GM18858 (cell line): ENCODE measurements around the gene HRAS.
A peak's percentile ranks its signal among the peaks of the same experiment; 100 is the strongest.

Experiments used
- ATAC-seq: cut with Tn5 transposase; IDR thresholded peaks from one replicate; pipeline ENCODE4 v1.9.1; 2021; ENCODE audit not compliant: unreplicated experiment

Gene HRAS

DNA sequence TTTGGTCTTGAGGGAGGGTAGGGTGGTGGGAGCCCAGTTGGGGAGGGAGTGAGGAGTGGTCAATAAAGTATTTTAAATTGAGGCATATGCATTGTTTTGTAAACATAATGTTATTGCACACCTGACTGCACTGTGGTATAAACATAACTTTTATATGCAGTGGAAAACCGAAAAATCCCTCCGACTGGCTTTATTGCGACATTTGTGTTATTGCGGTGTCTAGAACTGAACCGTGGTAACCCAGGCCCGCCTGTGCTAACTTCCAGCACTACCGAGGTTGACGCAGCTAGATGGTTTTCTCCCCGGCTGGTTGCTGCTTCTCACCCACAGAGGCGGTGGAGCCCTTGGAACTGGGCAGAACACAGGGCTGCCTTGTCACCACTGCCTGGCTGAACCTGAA, 20.8 kb downstream of the HRAS start:
- no peak for ATAC-seq

DNA sequence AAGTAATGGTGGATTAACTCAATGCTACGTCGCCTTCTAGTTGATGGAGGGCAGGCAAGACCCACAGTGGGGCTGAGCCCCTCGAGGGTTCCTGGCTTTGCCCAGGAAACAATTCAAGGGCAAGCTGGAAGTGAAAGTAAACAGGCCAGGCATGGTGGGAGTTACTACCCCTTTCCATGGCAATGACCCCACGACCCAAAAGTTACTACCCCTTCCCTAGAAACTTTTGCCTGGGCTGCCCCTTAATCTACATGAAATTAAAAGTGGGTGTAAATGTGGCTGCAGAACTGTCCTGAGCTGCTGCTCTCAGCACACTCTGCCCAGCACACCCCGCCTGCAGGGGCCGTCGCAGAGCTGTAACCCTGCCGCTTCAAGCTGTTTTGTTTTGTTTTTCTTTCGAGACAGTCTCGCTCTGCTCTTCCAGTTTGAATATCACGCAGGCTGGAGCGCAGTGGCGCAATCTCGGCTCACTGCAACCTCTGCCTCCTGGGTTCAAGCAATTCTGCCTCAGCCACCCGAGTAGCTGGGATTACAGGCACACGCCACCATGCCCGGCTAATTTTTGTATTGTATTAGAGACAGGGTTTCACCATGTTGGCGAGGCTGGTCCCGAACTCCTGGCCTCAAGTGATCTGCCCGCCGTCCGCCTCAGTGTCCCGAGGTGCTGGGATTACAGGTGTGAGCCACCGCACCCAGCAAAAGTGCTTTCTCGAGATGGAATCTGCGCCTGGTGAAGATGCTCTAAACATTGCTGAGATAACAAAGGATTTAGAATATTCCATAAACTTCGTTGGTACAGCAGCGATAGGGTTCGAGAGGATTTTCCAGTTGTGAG, 22.4 kb downstream of the HRAS start:
- ATAC-seq: no peak

DNA sequence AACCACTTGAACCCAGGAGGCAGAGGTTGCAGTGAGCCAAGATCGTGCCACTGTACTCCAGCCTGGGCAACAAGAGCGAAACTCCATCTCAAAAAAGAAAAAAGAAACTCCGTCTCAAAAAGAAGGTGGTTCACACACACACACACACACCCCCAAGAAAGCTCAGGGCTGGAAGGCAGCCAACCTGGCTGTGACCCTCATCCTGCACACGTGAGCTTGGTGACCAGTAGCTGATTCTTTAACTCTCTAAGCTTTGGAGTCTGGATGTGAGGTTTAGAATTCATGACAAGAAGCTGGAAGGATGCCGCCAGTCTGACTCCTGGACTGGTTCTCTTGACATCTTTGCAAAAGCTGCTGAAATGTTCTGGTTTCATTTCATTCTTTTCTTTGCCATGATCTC, 26.4 kb downstream of the HRAS start:
- ATAC-seq: no peak

DNA sequence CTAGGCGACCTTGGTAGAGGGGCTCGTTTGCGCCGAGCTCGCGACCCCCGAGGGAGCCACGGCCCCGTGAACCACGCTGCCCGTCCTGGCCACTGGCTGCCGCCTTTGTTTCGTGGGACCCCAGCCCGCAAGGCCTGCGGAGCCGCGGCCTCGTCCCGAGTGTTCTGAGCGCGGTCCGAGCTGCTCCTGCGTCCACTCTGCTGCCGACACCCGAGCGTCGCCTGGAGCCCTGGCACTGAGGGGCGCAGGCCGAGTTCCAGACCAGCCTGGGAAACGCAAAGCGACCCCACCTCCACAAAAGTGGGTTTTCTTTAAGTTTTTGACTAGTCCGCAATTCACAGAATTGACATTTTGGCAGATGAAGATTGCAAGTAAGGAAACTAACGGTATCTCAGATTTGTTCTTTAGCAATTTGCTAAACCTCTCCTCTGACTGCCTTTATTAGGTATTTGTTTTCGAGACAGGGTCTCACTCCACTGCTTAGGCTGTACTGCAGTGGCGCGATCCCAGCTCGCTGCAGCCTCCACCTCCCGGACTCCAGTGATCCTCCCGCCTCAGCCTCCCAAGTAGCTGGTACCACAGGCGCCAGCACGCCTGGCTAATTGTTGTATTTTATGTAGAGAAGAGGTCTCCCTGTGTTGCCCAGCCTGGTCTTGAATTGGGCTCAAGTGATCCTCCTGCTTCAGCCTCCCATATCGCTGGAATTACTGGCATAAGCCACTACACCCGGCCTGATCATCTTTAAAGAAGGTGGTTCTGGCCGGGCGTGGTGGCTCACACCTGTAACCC, 27.5 kb downstream of the HRAS start:
- no peak for ATAC-seq

DNA sequence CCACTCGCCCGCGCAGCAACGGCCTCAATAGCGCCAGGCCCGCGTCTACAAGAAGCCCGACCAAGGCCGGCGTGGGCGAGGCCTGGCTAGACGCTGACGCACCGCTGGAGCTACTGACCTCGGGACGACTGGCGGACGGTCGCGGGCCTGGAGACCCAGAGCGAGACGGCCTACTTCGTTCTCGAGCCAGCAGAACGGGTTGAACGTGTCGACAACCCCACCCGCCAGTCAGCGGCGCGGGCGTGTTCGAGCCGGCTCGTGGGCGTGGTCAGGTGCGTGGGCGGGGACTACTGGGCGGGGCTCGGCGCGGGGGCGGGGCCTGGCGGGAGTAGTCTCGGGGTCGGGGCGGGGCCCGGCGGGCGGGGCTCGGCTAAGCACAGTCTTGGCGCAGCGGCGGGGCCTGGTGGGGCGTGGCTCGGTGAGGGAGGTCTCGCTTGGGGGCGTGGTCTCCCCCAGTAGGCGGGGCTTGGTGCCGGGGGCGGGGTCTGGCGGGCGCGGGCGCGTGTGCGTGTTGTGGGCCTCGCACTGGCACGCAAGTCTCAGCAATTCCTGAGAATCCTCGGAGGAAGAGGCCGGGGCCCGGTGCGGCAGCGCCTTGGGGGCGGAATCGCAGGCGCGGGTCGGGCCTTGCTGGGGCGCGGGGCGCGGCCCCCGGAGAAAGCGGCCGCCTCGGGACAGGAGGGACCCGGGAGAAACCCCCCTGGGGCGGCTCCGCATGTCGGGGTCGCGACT, 28.2 kb downstream of the HRAS start, which contains the start of gene RNH1:
Gene RNH1 (minus strand): TSS at position 248 of the 732 bp plus-strand sequence. CDS start 5,080 bp downstream, outside the sequence.
- peak; percentile 18 for ATAC-seq

DNA sequence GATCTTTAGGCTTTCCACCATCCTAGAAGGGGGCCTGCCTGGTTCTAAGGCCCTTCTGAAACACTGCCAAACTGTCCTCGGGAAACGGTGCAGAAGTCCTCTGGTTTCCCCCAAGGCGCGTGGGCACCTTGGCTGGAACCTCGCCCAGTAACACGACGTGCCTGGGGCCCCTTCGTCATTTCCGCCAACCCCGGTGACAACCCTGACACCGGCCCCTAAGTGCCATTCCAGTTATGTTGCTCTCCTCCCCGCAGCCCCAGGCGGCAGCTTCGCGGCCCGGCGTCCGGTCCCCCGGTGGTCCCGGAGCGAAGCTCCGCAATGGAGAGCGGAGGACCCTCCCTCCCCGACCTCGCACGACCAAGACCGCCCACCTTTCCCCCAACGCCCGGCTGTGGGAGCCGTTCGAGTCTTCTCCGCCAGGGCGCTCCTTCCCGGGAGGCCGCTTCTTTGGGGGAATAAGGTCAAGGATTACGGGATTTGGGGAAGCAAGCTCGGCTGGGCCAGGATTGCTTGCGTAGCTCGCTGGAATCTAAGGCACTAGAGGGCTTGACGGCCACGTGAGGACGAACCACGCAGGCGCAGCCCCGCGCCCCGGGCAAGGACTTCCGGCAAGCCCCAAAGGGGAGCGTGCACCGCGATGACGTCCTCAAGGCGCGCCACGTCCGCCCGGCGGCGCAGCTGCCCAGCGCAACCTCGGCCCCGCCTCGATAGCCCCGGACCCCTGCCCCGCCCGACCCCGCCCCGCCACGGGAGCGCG, 29.0 kb downstream of the HRAS start:
- ATAC-seq: peak; percentile 55

DNA sequence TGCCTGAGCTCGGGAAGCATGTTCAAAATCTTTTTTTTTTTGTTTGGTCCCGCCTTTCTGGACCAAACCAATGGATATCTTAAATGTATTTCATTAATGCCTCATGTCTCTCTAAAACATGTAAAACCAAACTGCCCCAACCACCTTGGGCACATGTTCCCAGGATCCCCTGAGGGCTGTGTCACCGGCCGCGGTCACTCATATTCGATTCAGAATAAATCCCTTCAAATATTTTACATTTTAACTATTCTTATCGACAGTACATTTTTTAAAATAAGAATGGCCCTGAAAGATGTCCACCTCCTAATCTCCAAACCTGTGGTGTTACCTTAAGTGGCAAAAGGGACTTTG, 30.4 kb downstream of the HRAS start:
- no peak for ATAC-seq

DNA sequence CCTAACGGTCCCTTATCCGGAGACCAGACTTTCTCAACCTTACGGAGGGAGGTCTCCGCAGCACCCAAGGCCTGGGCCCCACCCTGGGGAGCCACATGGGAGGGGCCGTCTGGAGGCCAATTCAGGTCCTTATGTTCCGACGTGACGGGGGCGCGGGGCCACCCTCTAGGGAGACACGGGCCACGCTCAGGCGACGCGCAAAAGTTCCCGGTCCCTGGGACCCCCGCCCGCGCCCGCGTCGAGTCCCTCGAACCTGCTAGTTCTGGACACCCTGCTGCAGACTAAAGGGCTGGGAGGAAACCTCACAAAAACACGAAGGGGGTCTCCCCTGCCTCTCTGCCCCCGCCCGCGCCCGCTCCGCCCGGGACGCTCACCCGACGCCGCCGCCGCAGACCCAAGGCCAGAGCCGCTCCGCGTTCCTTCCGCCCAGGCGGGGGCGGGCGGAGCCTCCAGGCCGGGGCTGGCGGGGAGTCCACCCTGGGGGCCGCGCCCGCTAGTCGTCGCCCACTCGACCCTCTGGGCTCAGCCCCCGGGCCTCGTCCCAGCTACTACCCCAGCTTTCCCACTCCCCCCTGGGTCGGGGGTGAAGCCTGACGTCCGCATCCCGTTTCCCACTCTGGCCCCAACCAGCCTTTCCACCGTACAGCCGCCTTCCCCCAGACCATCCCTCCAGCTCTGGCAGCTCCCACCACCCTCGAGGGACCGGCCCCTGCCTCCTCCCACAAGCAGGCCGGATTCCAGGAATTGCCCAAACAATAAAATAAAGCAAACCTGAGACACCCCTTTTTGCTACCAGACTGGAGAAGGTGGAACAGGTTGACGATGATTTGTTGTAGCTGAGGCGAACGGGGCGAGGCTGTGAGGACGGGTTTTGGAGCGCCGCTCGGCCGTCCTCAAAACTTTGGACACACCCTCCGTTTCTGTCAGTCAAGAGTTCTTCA, 31.1 kb downstream of the HRAS start:
- ATAC-seq: no peak

DNA sequence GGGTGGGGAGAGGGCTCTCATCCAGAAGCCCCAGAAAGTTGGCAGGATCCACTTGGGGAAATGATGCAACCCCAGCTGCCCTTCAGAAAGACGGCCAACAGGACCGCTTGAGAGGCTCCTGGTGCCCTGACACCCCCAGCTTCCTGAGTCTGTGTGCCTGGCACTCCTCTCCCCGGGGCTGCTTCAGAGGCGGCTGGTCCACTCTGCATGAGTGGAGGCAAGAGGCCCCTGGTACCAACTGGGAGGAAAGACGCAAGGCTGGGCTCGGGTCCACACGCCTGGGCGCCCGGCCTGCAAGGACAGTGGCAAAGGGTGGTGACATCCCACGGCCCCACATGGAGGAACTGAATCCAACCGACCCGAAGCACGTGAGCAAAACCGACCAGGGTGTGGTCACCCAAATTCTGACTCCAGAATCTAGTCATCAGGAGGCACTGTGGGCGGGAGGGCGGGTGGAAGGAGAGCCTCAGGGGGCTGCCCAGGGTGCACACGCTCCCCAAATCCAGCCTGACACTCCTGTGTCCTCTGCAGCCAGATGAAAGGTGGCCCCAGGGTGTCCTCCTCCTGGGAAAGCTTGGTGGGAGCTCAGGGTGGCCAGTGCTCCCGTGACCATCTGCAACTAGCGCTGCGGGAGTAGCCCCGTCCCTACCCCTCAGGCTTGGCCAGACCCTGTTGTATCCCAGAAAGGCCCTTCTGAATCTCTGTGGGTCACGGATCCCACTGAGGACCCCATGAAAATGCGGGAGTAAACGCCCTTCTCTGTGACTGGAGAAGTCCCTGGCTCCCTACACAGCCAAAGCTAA, 32.0 kb downstream of the HRAS start:
- ATAC-seq: no peak

DNA sequence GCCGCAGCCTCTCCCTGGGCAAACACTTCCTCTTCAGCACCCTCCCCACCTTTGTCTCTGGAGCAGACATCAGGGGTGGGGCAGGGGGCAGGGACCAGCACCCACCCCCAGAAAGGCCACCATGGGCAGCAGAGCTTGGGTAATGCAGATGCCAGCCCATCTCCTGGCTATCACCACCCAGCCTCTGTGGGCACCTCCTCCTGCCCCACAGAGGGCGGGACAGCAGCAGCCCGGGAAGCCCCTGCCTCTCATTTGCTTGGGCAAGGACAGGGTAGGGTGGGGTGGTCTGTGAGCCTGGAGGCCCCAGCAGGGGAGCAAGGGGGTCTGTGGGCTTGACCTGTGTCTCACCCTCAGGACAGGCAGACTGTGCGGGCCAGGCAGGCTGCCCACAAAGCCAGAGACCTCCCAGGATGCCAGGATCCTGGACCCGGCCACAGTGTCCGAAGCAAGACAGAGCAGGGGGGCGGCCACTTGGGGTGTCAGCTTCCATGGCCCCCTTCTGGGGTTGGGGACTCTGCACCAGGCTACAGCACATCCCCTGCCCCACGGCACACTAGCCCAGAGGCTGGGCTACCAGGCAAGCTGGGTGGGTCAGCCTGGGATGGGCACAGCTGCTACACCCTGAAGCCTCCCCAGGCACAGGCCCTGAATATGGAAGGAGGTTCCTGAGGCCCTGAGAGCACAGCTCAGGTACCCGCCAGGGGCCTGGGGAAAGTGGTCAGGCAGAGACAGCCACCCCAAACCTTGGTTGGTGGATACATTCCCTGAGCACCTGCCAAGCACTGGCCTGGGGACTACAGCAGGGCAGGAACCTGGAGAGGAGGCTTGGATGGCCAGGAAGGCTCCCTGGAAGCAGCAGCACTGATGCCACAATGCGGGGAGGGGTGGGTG, 32.8 kb downstream of the HRAS start:
- ATAC-seq: no peak

DNA sequence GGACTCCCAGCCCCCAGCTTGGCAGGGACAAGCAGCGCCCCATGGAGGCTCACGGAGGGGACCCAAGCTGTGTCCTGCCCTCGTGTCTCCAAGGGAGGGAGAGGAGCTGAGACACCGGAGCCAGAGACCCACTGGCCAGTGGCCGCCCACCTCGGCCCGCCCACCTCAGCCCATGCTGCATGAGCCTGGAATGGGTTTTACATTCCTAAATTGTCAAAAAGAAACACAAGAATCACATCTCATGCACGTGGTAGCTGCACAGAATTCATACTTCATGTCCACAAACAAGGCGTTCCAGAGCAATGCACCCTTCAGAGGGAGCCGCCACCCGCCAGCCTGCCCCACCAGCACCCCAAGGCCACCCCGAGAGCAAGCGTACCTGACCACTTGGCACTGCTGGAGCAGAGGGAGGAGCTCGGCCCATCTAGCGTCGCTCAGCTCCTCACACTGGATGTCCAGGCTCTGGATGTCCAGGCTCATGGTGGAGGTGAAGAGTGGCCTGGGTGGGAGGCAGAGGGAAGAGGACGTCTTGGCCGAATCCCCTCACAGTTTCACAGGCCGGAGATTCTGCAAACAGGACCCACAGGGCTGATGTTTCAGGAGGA, 33.6 kb downstream of the HRAS start:
- ATAC-seq: no peak

DNA sequence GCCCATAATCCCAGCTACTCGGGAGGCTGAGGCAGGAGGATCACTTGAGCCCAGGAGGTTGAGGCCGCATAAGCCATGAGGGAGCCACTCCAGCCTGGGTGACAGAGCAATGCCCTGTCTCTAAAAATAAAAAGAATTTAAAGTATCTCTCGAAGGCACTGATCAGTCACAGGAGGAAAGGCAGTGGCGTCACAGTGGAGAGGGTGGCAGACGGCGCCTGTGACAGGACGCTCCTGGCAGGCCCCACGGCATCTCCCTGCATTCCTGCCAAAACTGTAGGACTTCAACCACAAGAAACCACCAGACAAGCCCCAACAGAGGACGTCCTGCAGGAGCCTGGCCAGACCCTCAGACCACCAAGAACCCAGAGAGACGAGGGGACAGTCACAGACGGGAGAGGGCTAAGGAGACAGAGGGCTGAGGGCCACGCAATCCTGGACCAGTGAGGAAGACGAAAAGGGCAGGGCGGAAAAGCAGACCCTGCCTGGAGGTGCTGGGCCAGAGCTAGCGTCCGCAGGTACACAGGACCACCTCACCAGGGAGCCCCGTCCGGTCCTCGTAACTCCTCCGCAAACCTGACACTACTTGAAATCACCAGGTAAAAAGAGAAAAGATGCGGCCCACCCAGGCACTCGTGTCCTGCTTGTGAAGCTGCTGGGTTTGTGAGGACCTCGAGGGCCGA, 34.2 kb downstream of the HRAS start:
- no peak for ATAC-seq

DNA sequence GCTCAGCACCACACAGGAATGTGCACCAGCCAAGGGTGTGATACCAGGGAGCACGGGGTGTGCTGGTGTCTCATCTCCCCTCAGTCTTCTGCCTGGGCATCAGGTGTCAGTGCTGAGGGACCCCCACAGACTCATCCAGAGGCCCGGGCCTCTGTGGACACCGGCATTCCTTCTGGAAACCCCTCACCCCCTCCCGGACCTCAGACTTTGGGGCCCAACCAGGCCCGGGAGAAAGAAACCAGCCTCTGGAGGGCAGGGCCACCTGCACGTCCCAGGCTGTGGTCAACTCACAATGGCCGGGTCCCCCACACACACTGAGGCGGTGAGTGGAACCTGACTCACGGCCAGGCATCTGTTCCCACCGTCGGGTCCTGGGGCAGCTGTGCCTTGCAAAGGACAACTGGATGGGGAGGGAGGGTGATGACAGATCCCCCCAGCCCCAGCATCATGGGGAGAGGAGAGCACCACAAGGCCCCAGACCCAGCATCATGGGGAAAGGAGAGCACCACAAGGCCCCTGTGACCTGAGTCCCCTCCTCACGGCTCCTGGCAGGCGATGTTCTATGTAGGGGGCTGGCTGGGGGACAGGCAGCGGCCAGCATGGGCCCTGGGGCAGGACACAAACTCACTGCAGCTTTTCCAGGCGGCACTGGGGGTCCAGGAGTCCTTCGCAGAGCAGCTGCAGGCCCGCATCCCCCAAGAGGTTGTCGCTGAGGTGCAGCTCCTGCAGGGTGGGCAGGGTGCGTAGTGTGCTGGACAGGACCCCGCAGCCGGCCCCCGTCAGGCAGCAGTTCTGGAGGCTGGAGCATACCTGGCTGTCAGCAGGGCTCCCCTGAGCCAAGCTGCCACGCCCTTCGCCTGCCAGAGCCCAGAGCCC, 35.9 kb downstream of the HRAS start:
- no peak for ATAC-seq

DNA sequence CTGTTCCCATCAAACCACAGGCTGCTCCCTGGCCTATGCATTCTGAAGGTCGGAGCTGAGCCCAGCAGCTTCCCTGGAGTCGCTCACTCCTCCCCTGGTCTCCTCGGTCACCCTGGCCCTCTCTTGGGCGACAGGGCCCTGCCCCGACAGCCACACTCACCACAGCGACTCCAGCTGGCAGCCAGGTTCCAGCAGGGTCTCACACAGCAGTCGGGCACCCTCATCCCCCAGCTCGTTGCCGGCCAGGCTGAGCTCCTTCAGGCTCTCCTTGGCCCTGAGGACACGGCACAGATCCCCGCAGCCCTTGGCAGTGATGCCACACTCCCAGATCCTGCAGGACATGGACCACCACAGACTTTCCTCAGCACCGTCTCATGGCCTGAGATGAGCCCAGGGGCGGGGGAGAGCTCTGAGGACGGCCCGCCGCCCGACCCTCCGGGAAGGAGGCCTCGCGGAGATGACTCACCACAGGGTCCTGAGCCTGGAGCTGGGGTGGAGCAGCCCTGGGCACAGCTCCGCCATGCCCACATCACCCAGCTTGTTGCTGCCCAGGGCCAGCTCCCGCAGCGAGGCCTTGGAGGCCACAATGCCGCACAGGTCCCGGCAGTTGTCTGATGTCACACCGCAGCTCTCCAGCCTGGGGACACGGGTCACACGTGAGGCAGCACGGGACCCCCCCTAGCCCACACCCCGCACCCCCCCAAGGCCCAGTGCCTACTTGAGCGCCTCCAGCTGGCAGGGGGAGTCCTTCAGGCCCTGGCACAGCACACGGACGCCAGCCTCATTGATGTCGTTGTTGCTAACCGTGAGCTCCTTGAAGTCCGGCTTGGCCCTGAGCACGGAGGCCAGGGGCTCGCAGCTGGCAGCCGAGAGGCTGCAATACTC, 36.8 kb downstream of the HRAS start:
- no peak for ATAC-seq
